ENCODE data around the gene MARS1.
A peak's percentile ranks its signal among the peaks of the same experiment; 100 is the strongest.

MARS1 gene

GRCh38 chr12:57452181-57452936, 35.5 kb upstream of the MARS1 start:
- no peak for DNase-seq (ENCODE audit: insufficient read length)
- FAIRE-seq = no peak
- TF ChIP-seq POLR2A (IDR thresholded peaks at IDR 0.05; ENCODE audit: low read depth, low read length) = no peak
- no peak for TF ChIP-seq POLR2AphosphoS5 (IDR thresholded peaks at IDR 0.05; ENCODE audit: low read depth, low read length)
- no peak for TF ChIP-seq TAF1 (IDR thresholded peaks at IDR 0.05; ENCODE audit: borderline replicate concordance, low read depth, low read length)

- DNase-seq (ENCODE audit: insufficient read length) (no peak), FAIRE-seq (peak; percentile 44)
- TF ChIP-seq POLR2A (IDR thresholded peaks at IDR 0.05; ENCODE audit: low read depth, low read length) = no peak
- TF ChIP-seq POLR2AphosphoS5 (IDR thresholded peaks at IDR 0.05; ENCODE audit: low read depth, low read length) = no peak
- TF ChIP-seq TAF1 (IDR thresholded peaks at IDR 0.05; ENCODE audit: borderline replicate concordance, low read depth, low read length) = no peak
Measured at GRCh38 chr12:57452937-57453509, 34.8 kb upstream of the MARS1 start.

- no peak for FAIRE-seq
Measured at GRCh38 chr12:57454213-57454565, 33.7 kb upstream of the MARS1 start.

GRCh38 chr12:57454566-57455373, 33.1 kb upstream of the MARS1 start, which contains the start of gene INHBE:
INHBE (plus strand) TSS chr12:57455307; CDS start chr12:57455537, 230 bp downstream.
- no peak for DNase-seq (ENCODE audit: insufficient read length)
- no peak for TF ChIP-seq TAF1 (IDR thresholded peaks at IDR 0.05; ENCODE audit: borderline replicate concordance, low read depth, low read length)
- TF ChIP-seq POLR2A (IDR thresholded peaks at IDR 0.05; ENCODE audit: low read depth, low read length) = no peak
- no peak for TF ChIP-seq POLR2AphosphoS5 (IDR thresholded peaks at IDR 0.05; ENCODE audit: low read depth, low read length)
- FAIRE-seq = no peak

More at GRCh38 chr12:57454213-57454565, 33.7 kb upstream of the MARS1 start:
- TF ChIP-seq TAF1 (IDR thresholded peaks at IDR 0.05; ENCODE audit: borderline replicate concordance, low read depth, low read length) (no peak), POLR2A (IDR thresholded peaks at IDR 0.05; ENCODE audit: low read depth, low read length) (no peak), POLR2AphosphoS5 (IDR thresholded peaks at IDR 0.05; ENCODE audit: low read depth, low read length) (no peak)
- no peak for DNase-seq (ENCODE audit: insufficient read length)

GRCh38 chr12:57455374-57456144, 32.3 kb upstream of the MARS1 start:
- TF ChIP-seq POLR2AphosphoS5 (IDR thresholded peaks at IDR 0.05; ENCODE audit: low read depth, low read length) = no peak
- TF ChIP-seq TAF1 (IDR thresholded peaks at IDR 0.05; ENCODE audit: borderline replicate concordance, low read depth, low read length) = no peak
- no peak for TF ChIP-seq POLR2A (IDR thresholded peaks at IDR 0.05; ENCODE audit: low read depth, low read length)
- FAIRE-seq = no peak
- no peak for DNase-seq (ENCODE audit: insufficient read length)

GRCh38 chr12:57456145-57456700, 31.6 kb upstream of the MARS1 start:
- FAIRE-seq = peak; percentile 92

GRCh38 chr12:57456737-57457490, 31.0 kb upstream of the MARS1 start:
- DNase-seq (ENCODE audit: insufficient read length) (no peak), FAIRE-seq (no peak)
- TF ChIP-seq POLR2A (IDR thresholded peaks at IDR 0.05; ENCODE audit: low read depth, low read length) = no peak
- TF ChIP-seq POLR2AphosphoS5 (IDR thresholded peaks at IDR 0.05; ENCODE audit: low read depth, low read length) = no peak
- no peak for TF ChIP-seq TAF1 (IDR thresholded peaks at IDR 0.05; ENCODE audit: borderline replicate concordance, low read depth, low read length)

More at GRCh38 chr12:57456145-57456700, 31.6 kb upstream of the MARS1 start:
- no peak for DNase-seq (ENCODE audit: insufficient read length)
- TF ChIP-seq TAF1 (IDR thresholded peaks at IDR 0.05; ENCODE audit: borderline replicate concordance, low read depth, low read length) (no peak), POLR2A (IDR thresholded peaks at IDR 0.05; ENCODE audit: low read depth, low read length) (no peak), POLR2AphosphoS5 (IDR thresholded peaks at IDR 0.05; ENCODE audit: low read depth, low read length) (no peak)

- TF ChIP-seq POLR2AphosphoS5 (IDR thresholded peaks at IDR 0.05; ENCODE audit: low read depth, low read length) (no peak), TAF1 (IDR thresholded peaks at IDR 0.05; ENCODE audit: borderline replicate concordance, low read depth, low read length) (no peak), POLR2A (IDR thresholded peaks at IDR 0.05; ENCODE audit: low read depth, low read length) (no peak)
- DNase-seq (ENCODE audit: insufficient read length) = no peak
- FAIRE-seq = no peak
Measured at GRCh38 chr12:57458665-57459054, 29.2 kb upstream of the MARS1 start.

GRCh38 chr12:57459055-57459749, 28.7 kb upstream of the MARS1 start:
- peak; percentile 69 for FAIRE-seq
- DNase-seq (ENCODE audit: insufficient read length) = peak; percentile 67
- TF ChIP-seq POLR2A (IDR thresholded peaks at IDR 0.05; ENCODE audit: low read depth, low read length) (peak; percentile 64), POLR2AphosphoS5 (IDR thresholded peaks at IDR 0.05; ENCODE audit: low read depth, low read length) (0 out of 2 replicates have a peak, but pooled peaks have one; percentile 41), TAF1 (IDR thresholded peaks at IDR 0.05; ENCODE audit: borderline replicate concordance, low read depth, low read length) (no peak)
